HEK293 (cell line): ENCODE measurements around the gene RPAP3.
A peak's percentile ranks its signal among the peaks of the same experiment; 100 is the strongest.

ENCODE experiments used
- CTCF ChIA-PET: fragments of 350-600 bp; formaldehyde crosslinking; extraction: SDS; loops from one replicate; lab custom pipeline; 2021; ENCODE audit warnings: antibody characterized with exemption; lab: Yijun Ruan, JAX
- POLR2A ChIA-PET: fragments of 300-600 bp; formaldehyde crosslinking; extraction: SDS; loops from one replicate; lab custom pipeline; 2020; ENCODE audit warnings: antibody characterized with exemption, inconsistent platforms; lab: Yijun Ruan, JAX
- H3K27ac ChIP-seq: fragments of 200-500 bp; sonication (Bioruptor generic); 2 replicates; pipeline ENCODE4 v1.5.1; 2014; ENCODE audit warnings: low read depth, low read length, control low read depth, inconsistent platforms; ENCODE audit errors: extremely low read depth
- H3K36me3 ChIP-seq, 2 experiments: fragments of 200-500 bp in 1 of 2; sonication (Bioruptor generic) in 1 of 2; 1 replicate in 1 of 2; 2 replicates in 1 of 2; pipeline ENCODE4 v1.5.1; 2014 to 2017; ENCODE audit warnings: inconsistent platforms in 2 of 2, low read length in 2 of 2; ENCODE audit not compliant: control insufficient read depth in 2 of 2, insufficient read depth in 1 of 2
- H3K4me1 ChIP-seq: fragments of 200-500 bp; sonication (Bioruptor generic); 2 replicates; pipeline ENCODE4 v1.5.1; 2014; ENCODE audit warnings: mild to moderate bottlenecking, low read length, inconsistent platforms; ENCODE audit not compliant: control insufficient read depth, insufficient read depth
- H3K4me3 ChIP-seq: 2 replicates; pipeline ENCODE4 v1.5.1; 2011; ENCODE audit warnings: low read depth, mild to moderate bottlenecking, control low read depth, low read length, moderate library complexity
- H3K9me3 ChIP-seq: fragments of 200-500 bp; sonication (Bioruptor generic); 2 replicates; pipeline ENCODE4 v1.5.1; 2014; ENCODE audit warnings: low read depth, low read length, inconsistent platforms; ENCODE audit not compliant: control insufficient read depth, insufficient read depth
- YY1 ChIP-seq: fragments of 450-650 bp; formaldehyde crosslinking; IDR thresholded peaks from 2 replicates; pipeline ENCODE4 v1.5.1; 2018; ENCODE audit warnings: missing biosample characterization, missing genetic modification characterization
- ZBTB7A ChIP-seq: fragments of 450-650 bp; formaldehyde crosslinking; IDR thresholded peaks from 2 replicates; pipeline ENCODE4 v1.5.1; 2016; ENCODE audit warnings: low read depth, missing biosample characterization, missing genetic modification characterization
- ZFHX2 ChIP-seq: fragments of 450-650 bp; formaldehyde crosslinking; conservative IDR thresholded peaks from 2 replicates; pipeline ENCODE4 v1.5.1; 2016; ENCODE audit warnings: missing biosample characterization, missing genetic modification characterization
- ZFP69B ChIP-seq: fragments of 450-650 bp; formaldehyde crosslinking; IDR thresholded peaks from 2 replicates; pipeline ENCODE4 v1.5.1; 2016; ENCODE audit warnings: missing biosample characterization, missing genetic modification characterization
- ZNF121 ChIP-seq: fragments of 450-650 bp; formaldehyde crosslinking; IDR thresholded peaks from 2 replicates; pipeline ENCODE4 v1.5.1; 2016; ENCODE audit warnings: missing biosample characterization, missing genetic modification characterization
- ZNF354C ChIP-seq: fragments of 450-650 bp; formaldehyde crosslinking; IDR thresholded peaks from 2 replicates; pipeline ENCODE4 v1.5.1; 2016; ENCODE audit warnings: missing biosample characterization, missing genetic modification characterization, low read depth, borderline replicate concordance
- ZNF37A ChIP-seq: fragments of 450-650 bp; IDR thresholded peaks from 2 replicates; pipeline ENCODE4 v1.5.1; 2018; ENCODE audit warnings: missing biosample characterization, missing genetic modification characterization
- ZNF391 ChIP-seq: fragments of 450-650 bp; formaldehyde crosslinking; IDR thresholded peaks from 2 replicates; pipeline ENCODE4 v1.5.1; 2016; ENCODE audit warnings: low read depth, missing biosample characterization, missing genetic modification characterization, borderline replicate concordance
- ZNF510 ChIP-seq: fragments of 450-650 bp; formaldehyde crosslinking; IDR thresholded peaks from 2 replicates; pipeline ENCODE4 v1.5.1; 2018; ENCODE audit warnings: mild to moderate bottlenecking, missing genetic modification characterization, missing biosample characterization; ENCODE audit not compliant: insufficient replicate concordance
- ZNF544 ChIP-seq: fragments of 450-650 bp; formaldehyde crosslinking; IDR thresholded peaks from 2 replicates; pipeline ENCODE4 v1.5.0; 2017; ENCODE audit warnings: missing biosample characterization, missing genetic modification characterization
- ZNF555 ChIP-seq: fragments of 450-650 bp; formaldehyde crosslinking; conservative IDR thresholded peaks from 2 replicates; pipeline ENCODE4 v1.5.1; 2017; ENCODE audit warnings: missing biosample characterization, mild to moderate bottlenecking, missing genetic modification characterization, inconsistent platforms
- ZNF629 ChIP-seq: fragments of 450-650 bp; formaldehyde crosslinking; IDR thresholded peaks from 2 replicates; pipeline ENCODE4 v1.5.1; 2017; ENCODE audit warnings: missing biosample characterization, missing genetic modification characterization
- ZNF660 ChIP-seq: fragments of 450-650 bp; IDR thresholded peaks from 2 replicates; pipeline ENCODE4 v1.5.1; 2018; ENCODE audit warnings: missing biosample characterization, mild to moderate bottlenecking, missing genetic modification characterization
- ZNF707 ChIP-seq: fragments of 450-650 bp; formaldehyde crosslinking; IDR thresholded peaks from 2 replicates; pipeline ENCODE4 v1.5.1; 2016; ENCODE audit warnings: missing biosample characterization, missing genetic modification characterization
- ZNF843 ChIP-seq: fragments of 450-650 bp; formaldehyde crosslinking; IDR thresholded peaks from 2 replicates; pipeline ENCODE4 v1.5.1; 2016; ENCODE audit warnings: missing biosample characterization, missing genetic modification characterization
- TF ChIP-seq, protein P1 (sequence below): fragments of 450-650 bp; formaldehyde crosslinking; IDR thresholded peaks from 2 replicates; pipeline ENCODE4 v1.5.1; 2017; ENCODE audit warnings: missing biosample characterization, missing genetic modification characterization
- TF ChIP-seq, protein P2 (sequence below): fragments of 450-650 bp; formaldehyde crosslinking; IDR thresholded peaks from 2 replicates; pipeline ENCODE4 v1.5.1; 2017; ENCODE audit warnings: missing biosample characterization, missing genetic modification characterization
- TF ChIP-seq, protein P3 (sequence below): fragments of 450-650 bp; formaldehyde crosslinking; conservative IDR thresholded peaks from 2 replicates; pipeline ENCODE4 v1.5.1; 2016; ENCODE audit warnings: low read depth, missing biosample characterization, missing genetic modification characterization
- TF ChIP-seq, protein P4 (sequence below): fragments of 450-650 bp; formaldehyde crosslinking; IDR thresholded peaks from 2 replicates; pipeline ENCODE4 v1.5.1; 2016; ENCODE audit warnings: missing biosample characterization, missing genetic modification characterization
- TF ChIP-seq, protein P5 (sequence below): fragments of 450-650 bp; formaldehyde crosslinking; IDR thresholded peaks from 2 replicates; pipeline ENCODE4 v1.5.1; 2016; ENCODE audit warnings: missing biosample characterization, missing genetic modification characterization, low read depth
- TF ChIP-seq, protein P6 (sequence below): fragments of 450-650 bp; formaldehyde crosslinking; IDR thresholded peaks from 2 replicates; pipeline ENCODE4 v1.5.1; 2016; ENCODE audit warnings: missing biosample characterization, missing genetic modification characterization
- TF ChIP-seq, protein P7 (sequence below): fragments of 450-650 bp; formaldehyde crosslinking; IDR thresholded peaks from 2 replicates; pipeline ENCODE4 v1.5.1; 2016; ENCODE audit warnings: missing biosample characterization, missing genetic modification characterization, borderline replicate concordance

The RPAP3 gene

DNA sequence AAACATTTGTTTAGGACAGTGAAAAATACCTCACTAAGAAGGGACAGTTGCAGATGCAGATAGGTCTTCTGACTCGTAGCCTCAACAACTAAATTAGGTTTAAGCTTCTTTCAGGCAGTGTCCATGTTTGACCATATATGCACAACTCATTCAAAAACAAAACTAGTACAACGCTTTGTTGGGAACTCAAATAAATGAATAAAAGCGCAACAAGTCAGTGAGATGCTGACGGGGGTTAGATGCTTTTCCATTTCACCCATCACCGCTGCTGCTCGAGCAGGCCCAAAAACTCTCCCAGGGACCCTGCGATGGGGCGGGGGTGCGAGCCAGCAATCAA, 633 bp downstream of the RPAP3 start (continued):
- TF ChIP-seq, protein P1, sequence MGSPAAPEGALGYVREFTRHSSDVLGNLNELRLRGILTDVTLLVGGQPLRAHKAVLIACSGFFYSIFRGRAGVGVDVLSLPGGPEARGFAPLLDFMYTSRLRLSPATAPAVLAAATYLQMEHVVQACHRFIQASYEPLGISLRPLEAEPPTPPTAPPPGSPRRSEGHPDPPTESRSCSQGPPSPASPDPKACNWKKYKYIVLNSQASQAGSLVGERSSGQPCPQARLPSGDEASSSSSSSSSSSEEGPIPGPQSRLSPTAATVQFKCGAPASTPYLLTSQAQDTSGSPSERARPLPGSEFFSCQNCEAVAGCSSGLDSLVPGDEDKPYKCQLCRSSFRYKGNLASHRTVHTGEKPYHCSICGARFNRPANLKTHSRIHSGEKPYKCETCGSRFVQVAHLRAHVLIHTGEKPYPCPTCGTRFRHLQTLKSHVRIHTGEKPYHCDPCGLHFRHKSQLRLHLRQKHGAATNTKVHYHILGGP (tag by site-specific recombination) = no peak
- TF ChIP-seq, protein P2, sequence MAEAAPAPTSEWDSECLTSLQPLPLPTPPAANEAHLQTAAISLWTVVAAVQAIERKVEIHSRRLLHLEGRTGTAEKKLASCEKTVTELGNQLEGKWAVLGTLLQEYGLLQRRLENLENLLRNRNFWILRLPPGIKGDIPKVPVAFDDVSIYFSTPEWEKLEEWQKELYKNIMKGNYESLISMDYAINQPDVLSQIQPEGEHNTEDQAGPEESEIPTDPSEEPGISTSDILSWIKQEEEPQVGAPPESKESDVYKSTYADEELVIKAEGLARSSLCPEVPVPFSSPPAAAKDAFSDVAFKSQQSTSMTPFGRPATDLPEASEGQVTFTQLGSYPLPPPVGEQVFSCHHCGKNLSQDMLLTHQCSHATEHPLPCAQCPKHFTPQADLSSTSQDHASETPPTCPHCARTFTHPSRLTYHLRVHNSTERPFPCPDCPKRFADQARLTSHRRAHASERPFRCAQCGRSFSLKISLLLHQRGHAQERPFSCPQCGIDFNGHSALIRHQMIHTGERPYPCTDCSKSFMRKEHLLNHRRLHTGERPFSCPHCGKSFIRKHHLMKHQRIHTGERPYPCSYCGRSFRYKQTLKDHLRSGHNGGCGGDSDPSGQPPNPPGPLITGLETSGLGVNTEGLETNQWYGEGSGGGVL = no peak
- TF ChIP-seq, protein P3, sequence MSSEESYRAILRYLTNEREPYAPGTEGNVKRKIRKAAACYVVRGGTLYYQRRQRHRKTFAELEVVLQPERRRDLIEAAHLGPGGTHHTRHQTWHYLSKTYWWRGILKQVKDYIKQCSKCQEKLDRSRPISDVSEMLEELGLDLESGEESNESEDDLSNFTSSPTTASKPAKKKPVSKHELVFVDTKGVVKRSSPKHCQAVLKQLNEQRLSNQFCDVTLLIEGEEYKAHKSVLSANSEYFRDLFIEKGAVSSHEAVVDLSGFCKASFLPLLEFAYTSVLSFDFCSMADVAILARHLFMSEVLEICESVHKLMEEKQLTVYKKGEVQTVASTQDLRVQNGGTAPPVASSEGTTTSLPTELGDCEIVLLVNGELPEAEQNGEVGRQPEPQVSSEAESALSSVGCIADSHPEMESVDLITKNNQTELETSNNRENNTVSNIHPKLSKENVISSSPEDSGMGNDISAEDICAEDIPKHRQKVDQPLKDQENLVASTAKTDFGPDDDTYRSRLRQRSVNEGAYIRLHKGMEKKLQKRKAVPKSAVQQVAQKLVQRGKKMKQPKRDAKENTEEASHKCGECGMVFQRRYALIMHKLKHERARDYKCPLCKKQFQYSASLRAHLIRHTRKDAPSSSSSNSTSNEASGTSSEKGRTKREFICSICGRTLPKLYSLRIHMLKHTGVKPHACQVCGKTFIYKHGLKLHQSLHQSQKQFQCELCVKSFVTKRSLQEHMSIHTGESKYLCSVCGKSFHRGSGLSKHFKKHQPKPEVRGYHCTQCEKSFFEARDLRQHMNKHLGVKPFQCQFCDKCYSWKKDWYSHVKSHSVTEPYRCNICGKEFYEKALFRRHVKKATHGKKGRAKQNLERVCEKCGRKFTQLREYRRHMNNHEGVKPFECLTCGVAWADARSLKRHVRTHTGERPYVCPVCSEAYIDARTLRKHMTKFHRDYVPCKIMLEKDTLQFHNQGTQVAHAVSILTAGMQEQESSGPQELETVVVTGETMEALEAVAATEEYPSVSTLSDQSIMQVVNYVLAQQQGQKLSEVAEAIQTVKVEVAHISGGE (tag by site-specific recombination) = no peak
- TF ChIP-seq, protein P4, sequence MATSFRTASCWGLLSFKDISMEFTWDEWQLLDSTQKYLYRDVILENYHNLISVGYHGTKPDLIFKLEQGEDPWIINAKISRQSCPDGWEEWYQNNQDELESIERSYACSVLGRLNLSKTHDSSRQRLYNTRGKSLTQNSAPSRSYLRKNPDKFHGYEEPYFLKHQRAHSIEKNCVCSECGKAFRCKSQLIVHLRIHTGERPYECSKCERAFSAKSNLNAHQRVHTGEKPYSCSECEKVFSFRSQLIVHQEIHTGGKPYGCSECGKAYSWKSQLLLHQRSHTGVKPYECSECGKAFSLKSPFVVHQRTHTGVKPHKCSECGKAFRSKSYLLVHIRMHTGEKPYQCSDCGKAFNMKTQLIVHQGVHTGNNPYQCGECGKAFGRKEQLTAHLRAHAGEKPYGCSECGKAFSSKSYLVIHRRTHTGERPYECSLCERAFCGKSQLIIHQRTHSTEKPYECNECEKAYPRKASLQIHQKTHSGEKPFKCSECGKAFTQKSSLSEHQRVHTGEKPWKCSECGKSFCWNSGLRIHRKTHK = no peak
- TF ChIP-seq ZNF510 (tag by site-specific recombination) (no peak), ZNF707 (tag by site-specific recombination) (no peak), ZNF391 (tag by site-specific recombination) (no peak), ZNF629 (tag by site-specific recombination) (no peak)
- TF ChIP-seq, protein P5, sequence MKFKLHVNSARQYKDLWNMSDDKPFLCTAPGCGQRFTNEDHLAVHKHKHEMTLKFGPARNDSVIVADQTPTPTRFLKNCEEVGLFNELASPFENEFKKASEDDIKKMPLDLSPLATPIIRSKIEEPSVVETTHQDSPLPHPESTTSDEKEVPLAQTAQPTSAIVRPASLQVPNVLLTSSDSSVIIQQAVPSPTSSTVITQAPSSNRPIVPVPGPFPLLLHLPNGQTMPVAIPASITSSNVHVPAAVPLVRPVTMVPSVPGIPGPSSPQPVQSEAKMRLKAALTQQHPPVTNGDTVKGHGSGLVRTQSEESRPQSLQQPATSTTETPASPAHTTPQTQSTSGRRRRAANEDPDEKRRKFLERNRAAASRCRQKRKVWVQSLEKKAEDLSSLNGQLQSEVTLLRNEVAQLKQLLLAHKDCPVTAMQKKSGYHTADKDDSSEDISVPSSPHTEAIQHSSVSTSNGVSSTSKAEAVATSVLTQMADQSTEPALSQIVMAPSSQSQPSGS (tag by site-specific recombination) = no peak

DNA sequence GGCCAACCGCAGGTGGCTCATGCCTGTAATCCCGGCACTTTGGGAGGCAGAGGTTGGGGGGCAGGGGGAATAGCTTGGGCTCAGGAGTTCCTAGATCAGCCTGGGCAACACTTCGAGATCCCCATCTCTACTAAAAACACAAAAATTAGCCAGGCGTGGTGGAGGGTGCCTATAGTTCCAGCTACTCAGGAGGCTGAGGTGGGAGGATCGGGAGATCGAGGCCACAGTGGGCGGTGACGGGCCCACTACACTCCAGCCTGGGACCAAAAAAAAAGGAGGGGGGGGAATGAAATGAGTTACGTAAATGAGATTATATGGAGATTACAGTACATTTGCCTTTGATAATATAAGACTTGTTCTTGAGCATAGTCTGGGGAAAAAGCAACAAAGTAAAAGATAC, 1.1 kb downstream of the RPAP3 start:
- no peaks in the 10 kb centered on the region for H3K9me3 ChIP-seq
- H3K27ac ChIP-seq = no peak overlapping the region
- H3K36me3 ChIP-seq = peaks cover 13 to 21% of the 10 kb centered on the region in 2 experiments
- CTCF ChIA-PET = interaction anchor here (0.6 to 2.6 kb wide), 13 partner anchors 8 to 386 kb away, joined by 3 to 10 read pairs (median 3); no protein-coding TSS in a partner anchor
- H3K4me3 ChIP-seq = peak overlapping the region; percentile 97
- H3K4me1 ChIP-seq = no peaks in the 10 kb centered on the region
- POLR2A ChIA-PET = no interaction called here
- TF ChIP-seq ZFHX2 (tag by site-specific recombination) (peak; percentile 21), ZNF544 (tag by site-specific recombination) (no peak), YY1 (no peak), ZNF843 (no peak), ZNF121 (tag by site-specific recombination) (no peak), ZBTB7A (tag by site-specific recombination) (no peak), ZNF354C (tag by site-specific recombination) (no peak), ZNF555 (no peak), ZNF37A (tag by site-specific recombination) (no peak), ZFP69B (0 out of 2 replicates have a peak, but pooled peaks have one; percentile 39), ZNF660 (tag by site-specific recombination) (no peak)
- TF ChIP-seq, protein P6, sequence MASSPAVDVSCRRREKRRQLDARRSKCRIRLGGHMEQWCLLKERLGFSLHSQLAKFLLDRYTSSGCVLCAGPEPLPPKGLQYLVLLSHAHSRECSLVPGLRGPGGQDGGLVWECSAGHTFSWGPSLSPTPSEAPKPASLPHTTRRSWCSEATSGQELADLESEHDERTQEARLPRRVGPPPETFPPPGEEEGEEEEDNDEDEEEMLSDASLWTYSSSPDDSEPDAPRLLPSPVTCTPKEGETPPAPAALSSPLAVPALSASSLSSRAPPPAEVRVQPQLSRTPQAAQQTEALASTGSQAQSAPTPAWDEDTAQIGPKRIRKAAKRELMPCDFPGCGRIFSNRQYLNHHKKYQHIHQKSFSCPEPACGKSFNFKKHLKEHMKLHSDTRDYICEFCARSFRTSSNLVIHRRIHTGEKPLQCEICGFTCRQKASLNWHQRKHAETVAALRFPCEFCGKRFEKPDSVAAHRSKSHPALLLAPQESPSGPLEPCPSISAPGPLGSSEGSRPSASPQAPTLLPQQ (tag by site-specific recombination) = peak; percentile 16; the same call in 1 of the 2 replicates
- TF ChIP-seq, protein P7, sequence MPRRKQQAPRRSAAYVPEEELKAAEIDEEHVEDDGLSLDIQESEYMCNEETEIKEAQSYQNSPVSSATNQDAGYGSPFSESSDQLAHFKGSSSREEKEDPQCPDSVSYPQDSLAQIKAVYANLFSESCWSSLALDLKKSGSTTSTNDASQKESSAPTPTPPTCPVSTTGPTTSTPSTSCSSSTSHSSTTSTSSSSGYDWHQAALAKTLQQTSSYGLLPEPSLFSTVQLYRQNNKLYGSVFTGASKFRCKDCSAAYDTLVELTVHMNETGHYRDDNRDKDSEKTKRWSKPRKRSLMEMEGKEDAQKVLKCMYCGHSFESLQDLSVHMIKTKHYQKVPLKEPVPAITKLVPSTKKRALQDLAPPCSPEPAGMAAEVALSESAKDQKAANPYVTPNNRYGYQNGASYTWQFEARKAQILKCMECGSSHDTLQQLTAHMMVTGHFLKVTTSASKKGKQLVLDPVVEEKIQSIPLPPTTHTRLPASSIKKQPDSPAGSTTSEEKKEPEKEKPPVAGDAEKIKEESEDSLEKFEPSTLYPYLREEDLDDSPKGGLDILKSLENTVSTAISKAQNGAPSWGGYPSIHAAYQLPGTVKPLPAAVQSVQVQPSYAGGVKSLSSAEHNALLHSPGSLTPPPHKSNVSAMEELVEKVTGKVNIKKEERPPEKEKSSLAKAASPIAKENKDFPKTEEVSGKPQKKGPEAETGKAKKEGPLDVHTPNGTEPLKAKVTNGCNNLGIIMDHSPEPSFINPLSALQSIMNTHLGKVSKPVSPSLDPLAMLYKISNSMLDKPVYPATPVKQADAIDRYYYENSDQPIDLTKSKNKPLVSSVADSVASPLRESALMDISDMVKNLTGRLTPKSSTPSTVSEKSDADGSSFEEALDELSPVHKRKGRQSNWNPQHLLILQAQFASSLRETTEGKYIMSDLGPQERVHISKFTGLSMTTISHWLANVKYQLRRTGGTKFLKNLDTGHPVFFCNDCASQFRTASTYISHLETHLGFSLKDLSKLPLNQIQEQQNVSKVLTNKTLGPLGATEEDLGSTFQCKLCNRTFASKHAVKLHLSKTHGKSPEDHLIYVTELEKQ (tag by site-specific recombination) = no peak
